WTC11 (cell line): Measurements from ENCODE around the gene ITPK1. TPM values are rescaled to one million over a fixed set of nuclear protein-coding genes. Genes with fewer than 3 reads are reported as not detected.

Source experiments
- ATAC-seq: fragments of 200-7000 bp; cut with Tn5 transposase; 2 replicates; pipeline ENCODE4 v1.10.0; 2021; ENCODE audit warnings: mild to moderate bottlenecking, moderate library complexity
- CTCF ChIA-PET: fragments of 300-600 bp; sonication (Branson Sonifier 250); formaldehyde crosslinking; loops from one replicate; lab custom pipeline; 2021; ENCODE audit warnings: antibody characterized with exemption; lab: Charles Lee
- POLR2A ChIA-PET: fragments of 350-600 bp; sonication (Branson Sonifier 250); formaldehyde crosslinking; loops from one replicate; lab custom pipeline; 2021; ENCODE audit warnings: antibody characterized with exemption; lab: Charles Lee
- DNase-seq: peaks from one replicate; pipeline ENCODE4 v3.0.0; 2021; ENCODE audit warnings: low spot score
- H3K27ac Mint-ChIP-seq: 2 replicates; pipeline ENCODE4 v1.8.0; 2021; ENCODE audit warnings: mixed read lengths
- H3K27me3 Mint-ChIP-seq: 2 replicates; pipeline ENCODE4 v1.8.0; 2021; ENCODE audit warnings: low read depth, mild to moderate bottlenecking, moderate library complexity, mixed read lengths
- H3K36me3 Mint-ChIP-seq: 2 replicates; pipeline ENCODE4 v1.8.0; 2021; ENCODE audit warnings: mixed read lengths
- H3K4me1 Mint-ChIP-seq: 2 replicates; pipeline ENCODE4 v1.8.0; 2022; ENCODE audit warnings: mixed read lengths
- H3K4me3 Mint-ChIP-seq: 2 replicates; pipeline ENCODE4 v1.8.0; 2021; ENCODE audit warnings: mild to moderate bottlenecking, moderate library complexity, mixed read lengths
- H3K9me3 Mint-ChIP-seq: 2 replicates; pipeline ENCODE4 v1.8.0; 2021; ENCODE audit warnings: mixed read lengths
- ARID4B ChIP-seq: sonication (generic); formaldehyde crosslinking; IDR thresholded peaks from 2 replicates; pipeline ENCODE4 v1.8.0; 2023; ENCODE audit warnings: missing genetic modification reagents, mild to moderate bottlenecking, borderline replicate concordance
- ATF1 ChIP-seq: sonication (generic); formaldehyde crosslinking; IDR thresholded peaks from 2 replicates; pipeline ENCODE4 v1.8.1; 2023; ENCODE audit warnings: mild to moderate bottlenecking, moderate library complexity, missing genetic modification reagents
- ATF3 ChIP-seq: sonication (generic); formaldehyde crosslinking; conservative IDR thresholded peaks from 2 replicates; pipeline ENCODE4 v1.8.1; 2022; ENCODE audit warnings: mild to moderate bottlenecking, missing genetic modification reagents
- ATF6 ChIP-seq: sonication (generic); formaldehyde crosslinking; IDR thresholded peaks from 2 replicates; pipeline ENCODE4 v1.8.1; 2023; ENCODE audit warnings: mild to moderate bottlenecking, missing genetic modification reagents
- CTCF ChIP-seq: fragments of 200-600 bp; IDR thresholded peaks from 2 replicates; pipeline ENCODE4 v1.8.0; 2022; ENCODE audit warnings: antibody characterized with exemption
- EMX1 ChIP-seq: fragments of 250-450 bp; sonication (Bioruptor Pico); IDR thresholded peaks from 2 replicates; pipeline ENCODE4 v1.8.0; 2021; ENCODE audit warnings: mild to moderate bottlenecking
- HMGXB4 ChIP-seq: sonication (generic); formaldehyde crosslinking; IDR thresholded peaks from 2 replicates; pipeline ENCODE4 v1.8.1; 2023; ENCODE audit warnings: mild to moderate bottlenecking, moderate library complexity, missing genetic modification reagents
- MYBL2 ChIP-seq: sonication (generic); formaldehyde crosslinking; IDR thresholded peaks from 2 replicates; pipeline ENCODE4 v1.8.1; 2023; ENCODE audit warnings: mild to moderate bottlenecking, moderate library complexity, missing genetic modification reagents
- NFATC4 ChIP-seq: fragments of 250-450 bp; sonication (Bioruptor Pico); IDR thresholded peaks from 2 replicates; pipeline ENCODE4 v1.9.0; 2021; ENCODE audit warnings: mild to moderate bottlenecking
- OVOL2 ChIP-seq: fragments of 250-450 bp; sonication (Bioruptor Pico); IDR thresholded peaks from 2 replicates; pipeline ENCODE4 v1.9.0; 2021; ENCODE audit warnings: mild to moderate bottlenecking, borderline replicate concordance
- SMAD3 ChIP-seq: sonication (generic); formaldehyde crosslinking; IDR thresholded peaks from 2 replicates; pipeline ENCODE4 v1.8.0; 2022; ENCODE audit warnings: missing genetic modification reagents, mild to moderate bottlenecking, borderline replicate concordance
- SMAD4 ChIP-seq: sonication (generic); formaldehyde crosslinking; IDR thresholded peaks from 2 replicates; pipeline ENCODE4 v1.8.0; 2022; ENCODE audit warnings: mild to moderate bottlenecking, missing genetic modification reagents
- SP1 ChIP-seq: sonication (generic); formaldehyde crosslinking; conservative IDR thresholded peaks from 2 replicates; pipeline ENCODE4 v1.8.1; 2022; ENCODE audit warnings: missing genetic modification reagents
- TP53 ChIP-seq: sonication (generic); formaldehyde crosslinking; IDR thresholded peaks from 2 replicates; pipeline ENCODE4 v1.8.1; 2023; ENCODE audit warnings: mild to moderate bottlenecking, missing genetic modification reagents
- total RNA-seq: library from RNA; stranded (reverse); gene quantifications from 3 replicates; pipeline ENCODE4 v1.2.3, GENCODE V29; 2021

Gene ITPK1
- total RNA-seq, 1 experiment from 2014 or later = 144 TPM

- Mint-ChIP-seq H3K4me1 (peaks cover 37% of the 10 kb centered on the region), H3K4me3 (no peak overlapping the region), H3K36me3 (no peaks in the 10 kb centered on the region), H3K27me3 (no peaks in the 10 kb centered on the region)
- DNase-seq = no peak
- ATAC-seq = no peak
- CTCF ChIA-PET = interaction anchor here (1.2 kb wide), 1 partner anchor 48 kb away, joined by 3 read pairs; no protein-coding TSS in a partner anchor
- TF ChIP-seq EMX1 (CRISPR knock-in tag) (no peak), CTCF (no peak)
- TF ChIP-seq, all 79 proteins: peak for 0
- POLR2A ChIA-PET = no interaction called here
- H3K9me3 Mint-ChIP-seq = no peaks in the 10 kb centered on the region
- peak overlapping the region; percentile 39; the same call in 1 of the 2 replicates for H3K27ac Mint-ChIP-seq
Measured at GRCh38 chr14:93065272-93065730, 50.4 kb downstream of the ITPK1 start.

GRCh38 chr14:93064411-93065271, 51.1 kb downstream of the ITPK1 start:
- no peaks in the 10 kb centered on the region for H3K36me3 Mint-ChIP-seq
- peaks cover 42% of the 10 kb centered on the region for H3K4me1 Mint-ChIP-seq
- H3K9me3 Mint-ChIP-seq = no peaks in the 10 kb centered on the region
- ChIA-PET CTCF (interaction anchor here (1.2 to 1.4 kb wide), 2 partner anchors 48 to 49 kb away, joined by 3 to 5 read pairs; no protein-coding TSS in a partner anchor), POLR2A (no interaction called here)
- ATAC-seq (no peak), DNase-seq (no peak)
- no peak overlapping the region for H3K4me3 Mint-ChIP-seq
- no peaks in the 10 kb centered on the region for H3K27me3 Mint-ChIP-seq
- TF ChIP-seq ATF1 (CRISPR knock-in tag) = no peak
- no peak for TF ChIP-seq ARID4B (CRISPR knock-in tag)
- TF ChIP-seq ATF6 (CRISPR knock-in tag) = no peak
- TF ChIP-seq SMAD4 (CRISPR knock-in tag) = no peak
- TF ChIP-seq NFATC4 (CRISPR knock-in tag) = no peak
- no peak for TF ChIP-seq ATF3 (CRISPR knock-in tag)
- no peak for TF ChIP-seq SP1 (CRISPR knock-in tag)
- no peak for TF ChIP-seq OVOL2
- TF ChIP-seq TP53 (CRISPR knock-in tag) = no peak
- no peak for TF ChIP-seq SMAD3 (CRISPR knock-in tag)
- TF ChIP-seq HMGXB4 = no peak
- TF ChIP-seq MYBL2 = no peak
- peak overlapping the region; percentile 85 for H3K27ac Mint-ChIP-seq
